ENCODE data around the gene ATAD2B.
A peak's percentile ranks its signal among the peaks of the same experiment; 100 is the strongest.
"Not testable (repeated sequence)": the region's sequence is repeated elsewhere in the genome, so short reads cannot be mapped to it uniquely, and the experiment has no call there.

ATAD2B gene

DNA sequence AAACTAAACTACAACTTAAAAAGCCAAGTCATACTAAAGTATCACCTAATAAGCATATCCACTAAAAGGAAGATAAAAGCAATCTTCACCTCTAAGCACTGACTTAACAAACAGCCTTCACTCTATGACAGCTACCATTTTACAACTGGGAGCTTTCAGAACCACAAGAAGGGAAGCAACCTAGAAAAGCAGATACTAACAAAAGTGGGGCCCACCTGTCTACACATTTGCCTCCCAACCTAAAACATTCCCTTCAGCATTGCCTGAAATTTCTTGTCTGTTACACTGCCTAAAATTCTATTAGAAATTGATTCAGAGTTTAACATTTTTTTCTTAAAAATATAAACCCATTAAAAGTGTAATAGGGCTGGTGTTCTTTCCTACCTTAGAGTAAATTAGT lies 172.0 kb downstream of the ATAD2B start:
- H3K9me3 ChIP-seq (ENCODE audit: insufficient read depth, low read depth, low read length), result no peaks in the 10 kb centered on the region
- H3K27me3 ChIP-seq (ENCODE audit: insufficient read depth, low read length), result no peaks in the 10 kb centered on the region
- H3K4me1 ChIP-seq (ENCODE audit: insufficient read depth, low read length), result peaks cover 25% of the 10 kb centered on the region
- no peak overlapping the region for H3K4me3 ChIP-seq (ENCODE audit: low read length)
- H3K9ac ChIP-seq (ENCODE audit: low read depth, low read length), result no peak overlapping the region
- peaks cover 27% of the 10 kb centered on the region; the same call in 1 of the 2 replicates for H3K36me3 ChIP-seq (ENCODE audit: insufficient read depth, low read depth, low read length)
- H3K27ac ChIP-seq (ENCODE audit: low read length), result no peak overlapping the region

DNA sequence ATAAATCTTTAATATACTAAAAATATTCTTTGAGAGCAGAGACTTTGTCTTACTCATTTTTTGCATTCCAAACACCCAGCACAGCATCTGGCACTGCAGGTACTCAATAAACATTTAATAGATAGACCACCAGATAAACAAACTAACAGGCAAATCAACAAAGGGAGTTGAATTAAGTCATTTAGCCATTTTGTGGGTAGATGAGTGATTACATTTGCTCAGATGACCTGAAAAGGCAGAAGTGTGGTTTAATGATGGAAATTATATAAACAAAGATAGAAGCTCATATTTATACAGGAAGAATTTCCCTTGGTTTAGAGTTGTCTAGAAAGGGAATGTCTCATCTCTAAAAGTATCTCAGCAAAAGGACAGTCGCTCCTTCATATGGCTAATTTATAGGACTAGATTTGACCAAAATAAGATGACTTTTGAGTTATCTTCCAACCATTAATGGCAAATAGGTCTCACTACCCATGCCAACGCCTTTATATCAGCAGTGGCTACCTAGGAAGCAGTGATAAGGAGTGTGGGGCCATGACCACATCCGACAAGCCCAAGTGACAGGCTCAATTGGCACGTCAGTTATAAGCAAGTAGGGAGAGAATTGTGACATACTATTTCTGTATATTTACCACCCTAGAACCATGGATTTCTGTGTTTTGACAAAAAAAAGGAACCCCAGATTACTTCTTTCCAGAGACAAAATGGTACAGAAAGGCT lies 173.5 kb downstream of the ATAD2B start:
- Histone ChIP-seq H3K9ac (ENCODE audit: low read depth, low read length) (no peak overlapping the region), H3K27ac (ENCODE audit: low read length) (no peak overlapping the region), H3K36me3 (ENCODE audit: insufficient read depth, low read depth, low read length) (peaks cover 27% of the 10 kb centered on the region; the same call in 1 of the 2 replicates), H3K4me1 (ENCODE audit: insufficient read depth, low read length) (peaks cover 26% of the 10 kb centered on the region), H3K9me3 (ENCODE audit: insufficient read depth, low read depth, low read length) (no peaks in the 10 kb centered on the region), H3K27me3 (ENCODE audit: insufficient read depth, low read length) (no peaks in the 10 kb centered on the region), H3K4me3 (ENCODE audit: low read length) (no peak overlapping the region)

DNA sequence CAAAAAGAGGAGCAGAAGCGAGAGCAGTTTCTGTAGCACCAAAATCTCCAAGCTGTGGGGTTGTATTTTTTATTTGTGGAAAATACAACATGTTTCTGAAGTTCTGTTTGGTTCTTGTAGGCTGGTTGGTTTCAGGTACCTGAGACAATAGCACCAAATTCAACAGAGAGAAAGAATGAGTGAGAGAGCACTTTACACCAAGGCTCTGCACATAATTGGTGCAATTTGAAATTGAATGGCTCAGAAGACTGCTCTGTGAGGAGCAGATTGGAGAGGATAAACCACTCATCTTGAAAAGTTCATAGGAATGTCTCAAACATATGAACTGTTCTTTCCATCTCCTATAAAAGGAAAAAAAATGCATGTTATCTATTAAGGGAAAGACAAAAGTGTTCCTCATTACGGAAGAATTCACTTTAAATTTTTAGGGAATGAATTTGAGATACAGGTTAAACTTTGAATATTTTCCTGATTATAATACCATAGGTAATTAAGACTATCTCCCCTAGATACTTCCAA lies 175.1 kb downstream of the ATAD2B start:
- H3K9me3 ChIP-seq (ENCODE audit: insufficient read depth, low read depth, low read length), result no peaks in the 10 kb centered on the region

DNA sequence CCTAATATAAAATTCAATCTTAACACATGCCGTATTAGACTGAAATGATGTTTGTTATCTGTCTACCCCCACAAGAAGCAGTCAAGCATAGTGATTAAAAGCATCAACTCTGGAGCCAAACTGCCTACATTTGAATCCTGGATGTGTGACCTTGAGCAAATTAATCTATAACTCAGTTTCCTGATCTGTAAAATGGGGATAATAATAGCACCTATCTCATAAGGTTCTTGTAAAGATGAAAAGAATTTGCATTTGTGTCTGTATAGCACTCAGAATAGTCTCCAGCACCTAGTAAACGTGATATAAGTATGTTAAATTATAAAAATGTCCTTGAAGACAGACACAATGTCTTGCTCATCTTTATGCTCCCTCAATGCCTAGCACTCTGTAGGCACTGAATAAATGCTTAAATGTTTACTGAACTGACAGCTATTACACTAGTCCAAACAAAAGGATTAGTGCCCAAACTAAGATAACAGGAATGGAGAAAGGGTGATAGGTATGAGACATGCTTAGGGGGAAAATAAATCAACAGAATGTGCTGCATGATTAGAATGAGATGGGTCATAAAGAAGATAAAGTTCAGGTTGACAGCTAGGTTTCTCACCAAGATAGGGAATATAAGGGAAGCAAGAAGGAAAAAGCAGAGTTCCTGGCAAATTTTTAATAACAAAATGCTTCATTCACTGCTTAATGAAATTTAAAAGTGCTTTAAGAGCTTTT lies 180.6 kb downstream of the ATAD2B start:
- Histone ChIP-seq H3K27ac (ENCODE audit: low read length) (no peak overlapping the region), H3K4me3 (ENCODE audit: low read length) (no peak overlapping the region), H3K9ac (ENCODE audit: low read depth, low read length) (no peak overlapping the region), H3K4me1 (ENCODE audit: insufficient read depth, low read length) (peaks cover 9% of the 10 kb centered on the region), H3K9me3 (ENCODE audit: insufficient read depth, low read depth, low read length) (no peaks in the 10 kb centered on the region), H3K36me3 (ENCODE audit: insufficient read depth, low read depth, low read length) (no peaks in the 10 kb centered on the region), H3K27me3 (ENCODE audit: insufficient read depth, low read length) (no peaks in the 10 kb centered on the region)

More for the DNA sequence above, 175.1 kb downstream of the ATAD2B start:
- H3K27me3 ChIP-seq (ENCODE audit: insufficient read depth, low read length), result no peaks in the 10 kb centered on the region
- H3K4me1 ChIP-seq (ENCODE audit: insufficient read depth, low read length), result peaks cover 26% of the 10 kb centered on the region
- H3K9ac ChIP-seq (ENCODE audit: low read depth, low read length), result no peak overlapping the region
- no peak overlapping the region for H3K27ac ChIP-seq (ENCODE audit: low read length)
- peaks cover 14% of the 10 kb centered on the region; the same call in 1 of the 2 replicates for H3K36me3 ChIP-seq (ENCODE audit: insufficient read depth, low read depth, low read length)
- peak overlapping the region; percentile 23; the same call in 1 of the 2 replicates for H3K4me3 ChIP-seq (ENCODE audit: low read length)

DNA sequence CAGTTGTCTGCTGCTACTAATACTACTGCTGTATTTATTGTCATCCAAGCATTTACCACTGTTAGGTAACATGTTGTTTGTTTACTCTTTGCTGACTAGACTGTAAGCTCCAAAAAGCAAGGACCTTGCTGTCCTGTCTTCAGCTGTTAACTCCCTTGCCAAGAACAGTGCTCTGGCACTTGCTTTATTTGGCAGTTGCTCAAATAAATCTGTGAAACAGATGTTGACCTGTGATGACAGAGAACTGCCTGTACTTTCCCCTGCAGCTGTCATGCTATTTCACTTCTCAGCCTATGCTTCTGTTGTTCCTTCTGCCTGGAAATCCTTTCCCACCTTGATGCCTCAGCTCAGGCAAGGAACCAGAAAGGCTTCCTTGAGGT lies 181.2 kb downstream of the ATAD2B start:
- Histone ChIP-seq H3K4me1 (ENCODE audit: insufficient read depth, low read length) (peaks cover 3% of the 10 kb centered on the region), H3K9me3 (ENCODE audit: insufficient read depth, low read depth, low read length) (no peaks in the 10 kb centered on the region), H3K27me3 (ENCODE audit: insufficient read depth, low read length) (no peaks in the 10 kb centered on the region), H3K4me3 (ENCODE audit: low read length) (no peak overlapping the region), H3K27ac (ENCODE audit: low read length) (no peak overlapping the region), H3K36me3 (ENCODE audit: insufficient read depth, low read depth, low read length) (no peaks in the 10 kb centered on the region), H3K9ac (ENCODE audit: low read depth, low read length) (no peak overlapping the region)

DNA sequence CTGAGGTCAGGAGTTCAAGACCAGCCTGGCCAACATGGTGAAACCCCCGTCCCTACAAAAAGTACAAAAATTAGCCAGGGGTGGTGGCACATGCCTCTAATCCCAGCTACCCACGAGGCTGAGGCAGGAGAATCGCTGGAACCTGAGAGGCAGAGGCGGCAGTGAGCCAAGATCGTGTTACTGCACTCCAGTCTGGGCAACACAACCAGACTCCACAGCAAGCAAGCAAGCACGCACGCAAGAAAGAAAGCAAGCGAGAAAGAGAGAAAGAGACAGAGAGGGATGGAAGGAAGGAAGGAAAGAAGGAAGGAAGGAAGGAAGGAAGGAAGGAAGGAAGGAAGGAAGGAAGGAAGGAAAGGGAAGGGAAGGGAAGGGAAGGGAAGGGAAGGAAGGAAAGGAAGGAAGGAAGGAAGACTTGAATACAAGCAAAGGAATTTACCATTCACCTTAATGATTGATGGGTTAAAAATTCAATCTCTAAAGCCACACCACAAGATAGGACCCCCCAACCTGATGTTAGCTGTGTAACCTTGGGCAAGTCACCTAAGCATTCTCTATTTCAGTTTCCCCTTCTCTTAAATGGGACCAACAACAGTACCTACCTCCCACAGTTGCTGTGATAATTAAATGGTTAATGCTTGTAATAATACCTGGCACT lies 181.7 kb downstream of the ATAD2B start:
- Histone ChIP-seq H3K36me3 (ENCODE audit: insufficient read depth, low read depth, low read length) (no peaks in the 10 kb centered on the region), H3K9ac (ENCODE audit: low read depth, low read length) (no peak overlapping the region), H3K4me1 (ENCODE audit: insufficient read depth, low read length) (peaks cover 3% of the 10 kb centered on the region; the same call in 1 of the 2 replicates), H3K4me3 (ENCODE audit: low read length) (no peak overlapping the region), H3K9me3 (ENCODE audit: insufficient read depth, low read depth, low read length) (no peaks in the 10 kb centered on the region), H3K27ac (ENCODE audit: low read length) (no peak overlapping the region), H3K27me3 (ENCODE audit: insufficient read depth, low read length) (no peaks in the 10 kb centered on the region)

DNA sequence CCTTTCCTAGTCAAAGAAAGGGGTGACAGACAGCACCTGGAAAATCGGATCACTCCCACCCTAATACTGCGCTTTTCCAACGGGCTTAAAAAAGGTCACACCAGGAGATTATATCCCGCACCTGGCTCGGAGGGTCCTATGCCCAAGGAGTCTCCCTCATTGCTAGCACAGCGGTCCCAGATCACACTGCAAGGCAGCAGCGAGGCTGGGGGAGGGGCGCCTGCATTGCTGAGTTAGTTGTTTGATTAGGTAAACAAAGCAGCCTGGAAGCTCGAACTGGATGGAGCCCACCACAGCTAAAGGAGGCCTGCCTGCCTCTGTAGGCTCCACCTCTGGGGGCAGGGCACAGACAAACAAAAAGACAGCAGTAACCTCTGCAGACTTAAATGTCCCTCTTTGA lies 190.1 kb downstream of the ATAD2B start:
- not testable (repeated sequence) for H3K9ac ChIP-seq (ENCODE audit: low read depth, low read length); H3K27me3 ChIP-seq (ENCODE audit: insufficient read depth, low read length); H3K4me3 ChIP-seq (ENCODE audit: low read length); H3K4me1 ChIP-seq (ENCODE audit: insufficient read depth, low read length); H3K27ac ChIP-seq (ENCODE audit: low read length); H3K36me3 ChIP-seq (ENCODE audit: insufficient read depth, low read depth, low read length); H3K9me3 ChIP-seq (ENCODE audit: insufficient read depth, low read depth, low read length)

DNA sequence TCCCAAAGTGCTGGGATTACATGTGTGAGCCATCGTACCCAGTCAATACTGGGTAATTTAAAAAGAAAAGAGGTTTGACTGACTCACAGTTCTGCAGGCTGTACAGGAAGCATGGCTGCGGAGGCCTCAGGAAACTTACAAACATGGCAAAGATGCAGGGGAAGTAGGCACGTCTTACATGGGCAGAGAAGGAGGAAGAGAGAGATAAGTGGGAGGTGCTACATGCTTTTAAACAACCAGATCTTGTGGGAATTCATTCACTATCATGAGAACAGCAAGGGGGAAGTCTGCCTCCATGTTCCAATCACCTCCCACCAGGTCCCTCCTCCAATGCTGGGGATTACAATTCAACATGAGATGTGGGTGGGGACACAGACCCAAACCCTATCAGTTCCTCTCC lies 192.5 kb downstream of the ATAD2B start:
- Histone ChIP-seq H3K9ac (ENCODE audit: low read depth, low read length) (no peak overlapping the region), H3K9me3 (ENCODE audit: insufficient read depth, low read depth, low read length) (no peaks in the 10 kb centered on the region; the same call in 1 of the 2 replicates), H3K27ac (ENCODE audit: low read length) (no peak overlapping the region), H3K36me3 (ENCODE audit: insufficient read depth, low read depth, low read length) (no peaks in the 10 kb centered on the region), H3K4me3 (ENCODE audit: low read length) (no peak overlapping the region), H3K27me3 (ENCODE audit: insufficient read depth, low read length) (no peaks in the 10 kb centered on the region), H3K4me1 (ENCODE audit: insufficient read depth, low read length) (no peaks in the 10 kb centered on the region)

DNA sequence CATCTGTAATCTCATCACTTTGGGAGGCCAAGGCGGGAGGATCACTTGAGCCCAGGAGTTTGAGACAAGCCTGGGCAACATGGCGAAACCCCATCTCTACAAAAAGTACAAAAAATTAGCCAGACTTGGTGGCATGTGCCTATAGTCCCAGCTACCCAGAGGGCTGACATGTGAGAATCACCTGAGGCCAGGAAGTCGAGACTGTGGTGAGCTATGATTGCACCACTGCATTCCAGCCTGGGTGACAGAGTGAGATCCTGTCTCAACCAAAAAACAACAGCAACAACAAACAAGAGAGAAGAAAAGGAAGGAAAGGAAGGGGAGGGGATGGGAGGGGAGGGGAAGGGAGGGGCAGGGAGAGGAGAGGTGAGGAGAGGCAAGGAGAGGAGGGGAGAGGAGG lies 203.9 kb downstream of the ATAD2B start:
- not testable (repeated sequence) for H3K36me3 ChIP-seq (ENCODE audit: insufficient read depth, low read depth, low read length); H3K27me3 ChIP-seq (ENCODE audit: insufficient read depth, low read length); H3K4me1 ChIP-seq (ENCODE audit: insufficient read depth, low read length); H3K9me3 ChIP-seq (ENCODE audit: insufficient read depth, low read depth, low read length); H3K27ac ChIP-seq (ENCODE audit: low read length); H3K9ac ChIP-seq (ENCODE audit: low read depth, low read length); H3K4me3 ChIP-seq (ENCODE audit: low read length)

DNA sequence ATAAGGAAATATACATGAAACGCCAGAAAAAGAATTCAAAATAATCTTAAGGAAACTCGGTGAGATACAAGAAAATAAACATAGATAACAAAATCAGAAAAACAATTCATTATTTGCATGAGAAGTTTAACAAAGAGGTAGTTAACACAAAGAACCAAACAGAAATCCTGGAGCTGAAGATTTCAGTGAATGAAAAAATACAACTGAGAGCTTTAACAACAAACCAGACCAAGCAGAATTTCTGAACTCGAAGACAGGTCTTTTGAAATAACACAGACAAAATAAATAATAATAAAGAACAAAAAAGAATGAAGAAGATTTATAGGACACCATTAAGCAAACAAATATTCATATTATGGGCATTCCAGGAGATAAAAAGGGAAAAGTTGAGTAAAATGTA lies 204.7 kb downstream of the ATAD2B start:
- no peaks in the 10 kb centered on the region for H3K4me1 ChIP-seq (ENCODE audit: insufficient read depth, low read length)
- H3K4me3 ChIP-seq (ENCODE audit: low read length), result no peak overlapping the region
- H3K9ac ChIP-seq (ENCODE audit: low read depth, low read length), result no peak overlapping the region
- no peak overlapping the region for H3K27ac ChIP-seq (ENCODE audit: low read length)
- no peaks in the 10 kb centered on the region; the same call in 1 of the 2 replicates for H3K9me3 ChIP-seq (ENCODE audit: insufficient read depth, low read depth, low read length)
- H3K36me3 ChIP-seq (ENCODE audit: insufficient read depth, low read depth, low read length), result no peaks in the 10 kb centered on the region
- no peaks in the 10 kb centered on the region for H3K27me3 ChIP-seq (ENCODE audit: insufficient read depth, low read length)

DNA sequence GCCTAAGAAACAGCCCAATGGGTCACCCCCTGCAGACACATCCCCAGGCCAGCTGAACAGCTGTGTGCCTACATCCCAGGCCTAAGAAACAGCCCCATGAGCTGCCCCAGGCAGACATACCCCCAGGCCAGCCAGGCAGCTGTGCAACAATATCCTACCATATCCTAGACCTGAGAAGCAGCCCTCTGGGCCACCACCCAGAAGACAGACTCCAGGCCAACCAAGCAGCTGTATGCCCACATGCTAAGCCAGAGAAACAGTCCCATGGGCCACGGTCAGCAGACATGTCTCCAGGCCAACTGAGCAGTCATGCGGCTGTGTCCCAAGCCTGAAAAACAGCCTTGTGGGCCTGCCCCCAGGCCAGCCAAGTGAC lies 205.5 kb downstream of the ATAD2B start:
- Histone ChIP-seq H3K9ac (ENCODE audit: low read depth, low read length) (no peak overlapping the region), H3K27me3 (ENCODE audit: insufficient read depth, low read length) (no peaks in the 10 kb centered on the region), H3K27ac (ENCODE audit: low read length) (no peak overlapping the region), H3K4me3 (ENCODE audit: low read length) (no peak overlapping the region), H3K36me3 (ENCODE audit: insufficient read depth, low read depth, low read length) (no peaks in the 10 kb centered on the region), H3K4me1 (ENCODE audit: insufficient read depth, low read length) (no peaks in the 10 kb centered on the region), H3K9me3 (ENCODE audit: insufficient read depth, low read depth, low read length) (no peaks in the 10 kb centered on the region; the same call in 1 of the 2 replicates)

Measured in iPS-20b (cell line).